Measurements from ENCODE around the gene MYLK4.

The MYLK4 gene

DNA sequence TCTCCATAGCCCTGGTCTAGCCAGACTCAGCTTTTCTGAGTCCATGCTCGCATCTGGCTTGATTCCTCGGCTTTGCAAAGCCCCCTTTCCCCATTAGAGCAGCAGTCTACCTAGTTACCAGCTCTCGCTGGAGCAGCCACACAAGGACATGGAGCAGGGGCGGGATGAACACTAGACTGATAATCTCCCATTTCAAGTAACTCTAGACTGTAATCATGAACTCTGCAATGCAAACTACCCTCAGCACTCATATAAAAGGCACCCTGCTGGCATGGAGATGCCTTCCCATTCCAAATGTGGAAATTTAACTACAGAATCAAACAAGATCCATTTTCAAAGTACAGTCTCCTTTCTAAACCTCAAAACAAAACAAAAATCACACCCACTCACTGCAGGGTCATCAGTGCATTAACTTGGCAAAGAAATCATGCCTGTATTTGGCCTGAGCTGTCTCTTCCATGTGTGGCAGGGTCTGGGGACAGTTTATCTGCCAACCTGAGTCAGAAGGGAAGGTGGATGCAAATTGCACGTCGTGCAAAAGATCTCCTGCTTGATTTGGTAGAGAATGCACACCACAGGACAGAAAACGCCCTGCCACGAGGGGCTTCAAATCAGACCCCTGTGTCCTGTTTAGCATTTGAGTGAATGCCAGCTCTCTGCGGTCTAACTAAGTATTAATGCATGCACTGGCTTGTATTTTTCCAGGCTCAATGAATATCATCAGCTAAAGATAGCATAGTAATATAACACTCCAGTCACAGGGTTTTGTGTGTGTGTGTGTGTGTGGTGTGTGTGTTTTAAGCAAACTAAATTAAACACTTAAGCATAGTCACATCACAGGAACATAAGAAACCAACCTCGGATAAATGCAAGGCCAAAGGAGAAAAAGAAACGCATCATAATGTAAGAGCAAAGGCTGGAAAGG, 85.3 kb downstream of the MYLK4 start:
- TF ChIP-seq, protein P1, sequence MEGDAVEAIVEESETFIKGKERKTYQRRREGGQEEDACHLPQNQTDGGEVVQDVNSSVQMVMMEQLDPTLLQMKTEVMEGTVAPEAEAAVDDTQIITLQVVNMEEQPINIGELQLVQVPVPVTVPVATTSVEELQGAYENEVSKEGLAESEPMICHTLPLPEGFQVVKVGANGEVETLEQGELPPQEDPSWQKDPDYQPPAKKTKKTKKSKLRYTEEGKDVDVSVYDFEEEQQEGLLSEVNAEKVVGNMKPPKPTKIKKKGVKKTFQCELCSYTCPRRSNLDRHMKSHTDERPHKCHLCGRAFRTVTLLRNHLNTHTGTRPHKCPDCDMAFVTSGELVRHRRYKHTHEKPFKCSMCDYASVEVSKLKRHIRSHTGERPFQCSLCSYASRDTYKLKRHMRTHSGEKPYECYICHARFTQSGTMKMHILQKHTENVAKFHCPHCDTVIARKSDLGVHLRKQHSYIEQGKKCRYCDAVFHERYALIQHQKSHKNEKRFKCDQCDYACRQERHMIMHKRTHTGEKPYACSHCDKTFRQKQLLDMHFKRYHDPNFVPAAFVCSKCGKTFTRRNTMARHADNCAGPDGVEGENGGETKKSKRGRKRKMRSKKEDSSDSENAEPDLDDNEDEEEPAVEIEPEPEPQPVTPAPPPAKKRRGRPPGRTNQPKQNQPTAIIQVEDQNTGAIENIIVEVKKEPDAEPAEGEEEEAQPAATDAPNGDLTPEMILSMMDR (IDR thresholded peaks at IDR 0.05; ENCODE audit: low read depth, low read length): no peak
- H3K27ac ChIP-seq: no peak overlapping the region
- H3K4me3 ChIP-seq (ENCODE audit: low read depth, low read length): no peak overlapping the region
- peaks cover 33% of the 10 kb centered on the region for H3K27me3 ChIP-seq (ENCODE audit: insufficient read depth, low read depth, severe bottlenecking)
- H3K36me3 ChIP-seq: no peaks in the 10 kb centered on the region
- DNase-seq: no peak
- H3K9me3 ChIP-seq (ENCODE audit: severe bottlenecking): no peaks in the 10 kb centered on the region

DNA sequence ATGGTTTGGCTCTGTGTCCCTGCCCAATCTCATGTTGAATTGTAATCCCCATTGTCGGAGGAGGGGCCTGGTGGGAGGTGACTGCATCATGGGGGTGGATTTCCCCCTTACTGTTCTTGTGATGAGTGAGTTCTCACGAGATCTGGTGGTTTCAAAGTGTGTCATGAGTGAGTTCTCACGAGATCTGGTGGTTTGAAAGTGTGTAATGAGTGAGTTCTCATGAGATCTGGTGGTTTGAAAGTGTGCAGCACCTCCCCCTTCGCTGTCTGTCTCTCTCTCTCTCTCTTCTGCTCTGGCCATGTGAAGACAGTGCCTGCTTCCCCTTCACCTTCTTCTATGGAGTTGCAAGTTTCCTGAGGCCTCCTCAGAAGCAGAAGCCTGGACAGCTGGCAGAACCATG, 87.6 kb downstream of the MYLK4 start:
- Histone ChIP-seq H3K27ac (no peak overlapping the region), H3K9me3 (ENCODE audit: severe bottlenecking) (no peaks in the 10 kb centered on the region), H3K27me3 (ENCODE audit: insufficient read depth, low read depth, severe bottlenecking) (peaks cover 44% of the 10 kb centered on the region), H3K4me3 (ENCODE audit: low read depth, low read length) (no peak overlapping the region), H3K36me3 (no peaks in the 10 kb centered on the region)
- no peak for DNase-seq
- TF ChIP-seq, protein P1 (IDR thresholded peaks at IDR 0.05; ENCODE audit: low read depth, low read length): no peak

DNA sequence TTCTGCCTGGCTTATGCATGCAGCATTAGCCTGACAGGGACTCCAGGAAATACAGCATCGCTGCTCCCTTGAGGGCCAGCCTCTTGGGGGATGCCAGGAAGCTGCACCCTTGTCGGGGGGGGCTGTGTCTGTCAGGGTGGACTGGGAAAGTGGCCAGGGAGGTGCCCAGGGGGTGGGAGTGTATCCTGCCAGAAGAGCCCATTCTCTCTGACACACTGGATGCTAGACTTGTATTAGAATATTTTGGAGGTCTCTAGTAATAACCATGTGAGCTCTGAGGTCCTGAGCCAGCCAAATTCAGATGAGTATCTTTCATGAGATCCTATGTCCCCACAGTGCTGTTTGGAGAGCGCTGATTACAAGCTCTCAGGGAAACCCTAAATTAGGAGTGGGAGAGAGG, 89.1 kb downstream of the MYLK4 start:
- no peak for DNase-seq
- TF ChIP-seq, protein P1 (IDR thresholded peaks at IDR 0.05; ENCODE audit: low read depth, low read length): no peak
- Histone ChIP-seq H3K27me3 (ENCODE audit: insufficient read depth, low read depth, severe bottlenecking) (peaks cover 46% of the 10 kb centered on the region), H3K36me3 (no peaks in the 10 kb centered on the region), H3K4me3 (ENCODE audit: low read depth, low read length) (no peak overlapping the region), H3K27ac (no peak overlapping the region), H3K9me3 (ENCODE audit: severe bottlenecking) (no peaks in the 10 kb centered on the region)

DNA sequence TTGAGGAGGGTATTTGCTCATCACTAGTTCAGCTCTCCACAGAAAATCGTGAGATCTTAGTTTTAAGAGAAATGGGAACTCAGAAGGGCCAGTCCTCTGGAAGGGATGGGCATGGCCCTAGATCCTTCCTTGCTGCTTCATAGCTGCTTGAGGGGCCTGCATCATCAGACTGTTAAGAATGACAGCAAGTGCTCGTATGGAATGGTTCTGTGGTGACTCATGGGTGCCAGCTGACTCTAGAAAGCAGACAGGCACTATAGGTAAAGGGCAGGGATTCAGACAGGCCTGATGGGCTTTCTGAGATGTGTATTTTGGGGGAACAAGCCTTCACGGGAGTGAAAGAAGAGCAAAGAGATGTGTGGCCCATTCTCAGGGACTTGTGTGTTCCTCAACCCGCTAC, 90.8 kb downstream of the MYLK4 start:
- H3K4me3 ChIP-seq (ENCODE audit: low read depth, low read length): no peak overlapping the region
- H3K27me3 ChIP-seq (ENCODE audit: insufficient read depth, low read depth, severe bottlenecking): peaks cover 40% of the 10 kb centered on the region
- H3K36me3 ChIP-seq: no peaks in the 10 kb centered on the region
- DNase-seq: no peak
- H3K9me3 ChIP-seq (ENCODE audit: severe bottlenecking): no peaks in the 10 kb centered on the region
- TF ChIP-seq, protein P1 (IDR thresholded peaks at IDR 0.05; ENCODE audit: low read depth, low read length): no peak
- no peak overlapping the region for H3K27ac ChIP-seq

DNA sequence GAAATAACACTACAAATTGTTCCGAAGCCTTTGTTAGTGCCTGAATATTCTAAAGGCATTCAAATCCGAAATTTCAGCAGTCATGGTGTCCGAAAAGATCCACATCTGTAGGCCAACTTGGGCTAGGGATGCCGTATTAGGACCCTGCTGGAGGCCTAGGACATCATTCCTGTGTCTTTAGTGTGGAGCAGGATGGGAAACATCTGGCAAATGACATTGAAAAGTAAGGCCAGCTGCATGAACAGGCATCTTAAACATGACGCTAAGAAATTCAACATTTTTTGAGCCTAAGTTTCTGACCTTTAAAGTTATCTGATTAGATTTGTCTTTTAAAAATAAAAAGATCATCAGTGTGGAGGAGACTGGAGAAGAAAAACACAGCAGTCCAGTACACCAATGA, 91.3 kb downstream of the MYLK4 start:
- Histone ChIP-seq H3K36me3 (no peaks in the 10 kb centered on the region), H3K4me3 (ENCODE audit: low read depth, low read length) (no peak overlapping the region), H3K27ac (no peak overlapping the region), H3K9me3 (ENCODE audit: severe bottlenecking) (no peaks in the 10 kb centered on the region), H3K27me3 (ENCODE audit: insufficient read depth, low read depth, severe bottlenecking) (peaks cover 40% of the 10 kb centered on the region)
- no peak for DNase-seq
- TF ChIP-seq, protein P1 (IDR thresholded peaks at IDR 0.05; ENCODE audit: low read depth, low read length): no peak
